ENCODE results near the gene VPS36. TPM values are rescaled to one million over a fixed set of nuclear protein-coding genes. Genes with fewer than 3 reads are reported as not detected.

Gene VPS36
- total and polyA plus RNA-seq, 2 of the 8 experiments (the other 6 are each of a cell fraction or from before 2014, with no cell fraction given), result 14.1 to 19.8 TPM

GRCh38 chr13:52450793-52451116, 321 bp upstream of the VPS36 start:
- Histone ChIP-seq H3K14ac (ENCODE audit: insufficient read length) (no peak overlapping the region), H3K79me2 (ENCODE audit: control insufficient read depth in 1 of 2, insufficient read depth in 2 of 2, low read length in 2 of 2) (peaks cover 0 to 28% of the 10 kb centered on the region in 2 experiments; a peak in 2 of 4 replicates), H2BK5ac (ENCODE audit: low read depth, low read length) (no peak overlapping the region), H3K23ac (ENCODE audit: insufficient read length) (no peak overlapping the region), H3K79me1 (ENCODE audit: low read depth, low read length) (peaks cover 7% of the 10 kb centered on the region), H3K36me3 (ENCODE audit: control insufficient read depth in 2 of 4, insufficient read depth in 4 of 4, low read length in 3 of 4) (no peaks in the 10 kb centered on the region), H2BK12ac (ENCODE audit: low read depth, low read length) (no peak overlapping the region), H3K27me3 (replicated peaks in 1 of 4; ENCODE audit: control insufficient read depth in 3 of 4, extremely low read depth in 1 of 4, insufficient read depth in 3 of 4, low read length in 3 of 4) (no peaks in the 10 kb centered on the region), H3K23me2 (ENCODE audit: low read depth, low read length) (peaks cover 9% of the 10 kb centered on the region), H3K9me3 (ENCODE audit: insufficient read depth in 2 of 2, low read depth in 1 of 2, low read length in 1 of 2) (no peaks in the 10 kb centered on the region), H2BK15ac (ENCODE audit: low read length) (no peak overlapping the region), H4K91ac (replicated peaks; ENCODE audit: insufficient read length, low read length) (no peak overlapping the region), H3K4ac (replicated peaks; ENCODE audit: insufficient read length, low read depth, low read length) (no peak overlapping the region), H3K56ac (replicated peaks; ENCODE audit: insufficient read length, low read depth, low read length) (no peak overlapping the region), H3K27ac (ENCODE audit: low read depth, low read length) (no peak overlapping the region), H3K9ac (replicated peaks in 1 of 4; ENCODE audit: extremely low read depth in 1 of 4, low read depth in 3 of 4, low read length in 3 of 4) (no peak overlapping the region), H2AFZ (ENCODE audit: low read length) (0 out of 2 replicates have a peak overlapping the region, but pooled peaks have one; percentile 92), H3K4me3 (ENCODE audit: extremely low read depth in 1 of 4, insufficient read depth in 2 of 4, low read depth in 3 of 4, low read length in 4 of 4) (peak overlapping the region in 1 of 4 experiments; percentile 92; a peak in 5 of 8 replicates), H4K8ac (ENCODE audit: extremely low read depth, insufficient read depth, low read length) (no peak overlapping the region), H2BK20ac (ENCODE audit: low read length) (no peak overlapping the region), H2AK5ac (ENCODE audit: low read depth, low read length) (no peak overlapping the region), H4K5ac (ENCODE audit: insufficient read length, low read depth, low read length) (no peak overlapping the region), H3K4me2 (ENCODE audit: insufficient read depth in 1 of 2, low read depth in 2 of 2, low read length in 2 of 2) (peak overlapping the region in 1 of 2 experiments; percentile 62; a peak in 3 of 4 replicates), H3K4me1 (replicated peaks in 1 of 4; ENCODE audit: control insufficient read depth in 3 of 4, insufficient read depth in 4 of 4, low read length in 3 of 4) (peaks cover 2 to 6% (median 3%) of the 10 kb centered on the region in 4 experiments; a peak in 3 of 7 replicates), H4K20me1 (replicated peaks in 1 of 2; ENCODE audit: control insufficient read depth in 1 of 2, insufficient read depth in 2 of 2, low read length in 2 of 2) (peaks cover 0 to 6% of the 10 kb centered on the region in 2 experiments), H3K18ac (ENCODE audit: extremely low read depth, low read length) (no peak overlapping the region), H2BK120ac (replicated peaks; ENCODE audit: low read depth, low read length) (no peak overlapping the region)
- no peak for FAIRE-seq
- POLR2A ChIA-PET (ENCODE audit: partially characterized antibody), result interaction anchor here (0.6 to 2.0 kb wide), 4 partner anchors 12 to 256 kb away, joined by 3 to 11 read pairs (median 6); partner anchors contain the start of gene SUGT1
- DNase-seq (ENCODE audit: low read depth in 1 of 2, low spot score in 2 of 2), result no peak
- 13% methylated on average over 8 of the region's 8 CpGs; no CpG with 5 or more reads in 1 of the 2 experiments for WGBS, 2 experiments (ENCODE audit: extremely low coverage in 1 of 2, insufficient coverage in 1 of 2, insufficient read length in 1 of 2, insufficient replicate concordance in 2 of 2, low coverage in 1 of 2, low lambda C conversion rate in 2 of 2, missing lambda C conversion rate in 1 of 2)
- TF ChIP-seq USF2 (IDR thresholded peaks at IDR 0.05; ENCODE audit: low read length), result no peak
- TF ChIP-seq SP2 (IDR thresholded peaks at IDR 0.05; ENCODE audit: low read length), result no peak
- TF ChIP-seq ATF3 (IDR thresholded peaks at IDR 0.05; ENCODE audit: insufficient read depth, low read depth, low read length), result no peak
- TF ChIP-seq EZH2 (IDR thresholded peaks at IDR 0.05; ENCODE audit: low read depth, low read length, severe bottlenecking), result no peak
- TF ChIP-seq JUN (IDR thresholded peaks at IDR 0.05; ENCODE audit: low read depth, low read length), result no peak
- no peak for TF ChIP-seq RFX5 (IDR thresholded peaks at IDR 0.05; ENCODE audit: borderline replicate concordance, low read depth, low read length)
- TF ChIP-seq CTCF (IDR thresholded peaks at IDR 0.05; ENCODE audit: control extremely low read depth in 1 of 3, insufficient read depth in 1 of 3, low read depth in 1 of 3, low read length in 3 of 3), result no peak
- CTCF ChIA-PET (ENCODE audit: partially characterized antibody), result interaction anchor here (0.6 to 3.3 kb wide), 29 partner anchors 9 to 558 kb away, joined by 3 to 18 read pairs (median 4); partner anchors contain the start of gene NEK3

Measured in H1 (cell line).